SK-N-MC (cell line): Measurements from ENCODE around the gene SGF29.
"Not testable (repeated sequence)": the region's sequence is repeated elsewhere in the genome, so short reads cannot be mapped to it uniquely, and the experiment has no call there.

Experiments used
- EZH2 ChIP-seq: fragments of 200-600 bp; sonication (generic); IDR thresholded peaks from one replicate; pipeline ENCODE4 v1.6.1; 2017; ENCODE audit warnings: antibody characterized with exemption
- POLR2AphosphoS5 ChIP-seq: IDR thresholded peaks from 2 replicates; pipeline ENCODE4 v1.6.1; 2012; ENCODE audit warnings: mild to moderate bottlenecking, low read depth, low read length, borderline replicate concordance

GRCh38 chr16:28602062-28602461 is 48.3 kb downstream of the SGF29 start:
- TF ChIP-seq POLR2AphosphoS5, EZH2: not testable (repeated sequence)
